HG03432 (cell line): ENCODE measurements around the gene MAP4K2.
"Not testable (repeated sequence)": the region's sequence is repeated elsewhere in the genome, so short reads cannot be mapped to it uniquely, and the experiment has no call there.

Experiments used
- ATAC-seq: cut with Tn5 transposase; IDR thresholded peaks from one replicate; pipeline ENCODE4 v1.9.1; 2021; ENCODE audit warnings: mild to moderate bottlenecking, moderate library complexity; ENCODE audit not compliant: unreplicated experiment

Gene MAP4K2

DNA sequence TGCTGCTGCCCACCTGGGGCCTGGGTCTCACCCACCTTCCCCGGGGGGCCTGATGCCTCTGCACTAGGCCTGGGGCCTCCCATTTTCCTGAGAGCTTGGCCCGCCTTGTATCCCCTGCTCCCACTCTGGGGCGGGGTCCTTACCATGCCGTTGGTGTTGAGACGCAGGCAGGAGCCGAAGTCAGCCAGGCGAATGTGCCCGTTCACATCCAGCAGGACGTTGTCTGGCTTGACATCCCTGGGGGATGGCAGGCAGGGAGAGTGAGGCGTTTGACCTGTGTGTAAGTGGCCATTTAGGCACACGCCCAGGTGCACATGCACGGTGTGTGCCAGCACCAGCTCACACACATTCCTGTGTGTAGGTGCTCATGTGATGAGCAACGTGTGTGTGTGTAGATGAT is 36.3 kb upstream of the MAP4K2 start:
- no peak for ATAC-seq

DNA sequence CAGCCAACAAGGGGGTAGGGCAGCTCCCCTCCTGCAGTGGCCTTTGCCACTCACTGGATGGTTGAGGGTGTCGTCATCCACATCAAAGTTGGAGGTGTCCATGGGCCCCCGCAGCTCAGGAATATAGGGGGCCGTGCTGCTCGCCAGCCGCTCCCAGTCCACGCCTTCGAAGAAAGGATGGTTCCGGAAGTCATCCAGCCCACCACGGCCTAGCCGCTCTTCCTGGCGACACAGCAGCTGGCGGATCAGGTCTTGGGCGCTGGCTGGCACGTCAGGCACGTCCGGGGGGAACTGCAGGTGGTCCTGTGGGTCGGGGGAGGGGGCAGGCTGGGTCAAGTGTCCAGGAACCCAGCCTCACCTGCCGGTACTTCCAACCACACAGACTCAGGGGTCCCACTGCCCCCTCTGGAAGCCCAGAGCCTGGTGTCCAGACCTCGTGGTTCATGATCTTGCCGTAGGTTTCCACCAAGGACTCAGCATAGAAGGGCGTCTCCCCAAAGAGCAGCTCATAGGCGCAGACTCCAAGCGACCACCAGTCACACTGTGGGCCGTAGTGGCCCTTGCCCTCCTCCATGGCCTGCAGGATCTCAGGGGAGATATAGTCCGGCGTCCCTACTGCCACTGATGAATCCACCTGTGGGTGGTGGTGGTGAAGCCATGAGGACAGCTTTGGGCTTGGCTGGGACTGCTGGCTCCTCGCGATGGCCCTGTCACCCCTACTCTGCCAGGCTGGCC is 35.8 kb upstream of the MAP4K2 start:
- no peak for ATAC-seq

DNA sequence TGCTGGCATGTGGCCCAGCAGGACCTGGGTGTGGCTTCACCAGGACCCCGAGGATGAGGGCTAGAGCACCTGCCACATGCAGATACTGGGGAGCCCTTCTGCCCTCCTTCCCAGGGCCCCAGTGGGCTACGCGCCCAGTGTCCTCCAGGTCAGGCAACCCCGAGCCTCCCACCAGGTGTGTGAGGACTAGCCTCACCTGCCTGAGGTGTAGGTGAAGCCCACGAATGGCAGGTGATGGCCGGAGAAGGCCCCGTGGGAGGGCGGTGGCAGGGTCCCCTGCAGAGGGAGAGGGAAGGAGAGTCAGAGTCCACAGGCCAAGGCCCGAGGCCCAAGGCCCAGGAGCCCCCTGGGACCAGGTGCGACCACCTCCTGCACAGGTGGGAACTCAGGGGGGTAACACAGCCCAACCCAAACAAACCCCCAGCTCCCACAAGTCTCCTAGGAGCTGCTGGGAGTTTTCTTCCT is 34.9 kb upstream of the MAP4K2 start:
- no peak for ATAC-seq

DNA sequence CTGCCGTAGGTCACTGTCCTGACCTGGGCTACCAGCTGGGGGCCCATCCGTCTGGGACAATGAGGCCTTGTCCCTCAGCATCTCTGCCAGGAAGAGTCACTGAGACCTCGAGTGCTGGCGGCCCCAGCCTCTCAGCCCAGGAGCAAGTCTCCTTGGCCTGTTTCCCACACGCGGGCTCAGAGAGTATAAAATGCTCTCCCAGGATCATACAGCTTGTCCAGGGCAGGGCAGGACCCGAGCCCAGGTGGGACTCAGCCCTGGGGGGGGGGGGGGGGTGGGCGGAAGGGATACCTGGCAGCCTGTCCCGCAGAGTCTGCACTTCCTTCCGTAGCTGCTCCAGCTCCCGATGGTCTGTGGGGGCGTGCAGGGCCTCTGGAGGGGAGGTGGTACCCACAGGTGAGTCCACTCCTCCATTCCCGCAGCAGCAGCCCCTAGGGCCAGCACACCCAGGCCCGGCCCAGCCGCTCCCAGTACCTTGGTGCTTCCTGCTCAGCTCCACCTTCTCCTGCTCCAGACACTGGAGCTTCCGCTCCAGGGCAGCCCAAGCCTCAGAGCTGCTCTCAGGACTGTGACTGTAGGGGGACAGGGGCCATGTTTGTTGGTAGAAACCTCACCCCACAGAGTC is 33.5 kb upstream of the MAP4K2 start:
- no peak for ATAC-seq

DNA sequence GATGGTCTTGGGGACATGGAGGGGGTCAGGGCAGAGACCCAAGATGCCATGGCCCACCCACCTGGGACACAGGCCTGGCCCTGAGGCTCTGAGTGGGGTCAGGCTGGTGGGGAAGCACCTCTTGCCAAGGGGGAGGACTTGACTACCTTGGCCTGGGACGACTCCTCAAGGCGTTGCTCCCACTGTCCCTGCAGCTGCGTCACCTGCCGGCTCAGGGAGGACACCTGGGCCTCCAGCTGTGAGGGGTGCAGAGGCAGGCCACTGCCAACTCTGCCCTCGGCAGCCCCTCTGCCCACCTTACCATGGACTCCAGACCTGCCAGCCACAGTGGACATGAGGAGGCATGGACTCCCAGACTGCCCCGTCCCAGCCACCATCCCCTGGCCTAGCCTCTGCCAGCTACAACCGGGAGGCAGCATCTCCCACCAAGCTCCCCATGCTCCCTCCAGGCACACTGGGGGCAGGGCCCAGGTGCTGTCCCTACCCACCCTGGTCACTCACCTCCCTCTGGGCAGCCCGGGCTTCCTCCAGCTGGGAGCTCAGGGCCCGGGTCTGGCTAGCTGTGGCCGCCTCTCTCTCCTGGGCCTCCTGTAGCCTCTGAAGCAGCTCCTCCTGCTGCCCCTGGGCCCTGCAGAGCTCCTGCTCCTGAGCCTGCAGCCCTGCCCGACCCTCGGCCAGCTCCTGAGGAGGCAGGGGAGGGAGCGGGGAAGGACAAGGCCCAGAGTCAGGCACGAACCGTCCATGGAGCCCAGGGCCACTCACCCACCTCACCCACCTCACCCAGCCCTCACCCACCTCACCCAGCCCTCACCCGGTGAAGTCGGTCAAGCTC is 32.8 kb upstream of the MAP4K2 start:
- ATAC-seq = no peak

DNA sequence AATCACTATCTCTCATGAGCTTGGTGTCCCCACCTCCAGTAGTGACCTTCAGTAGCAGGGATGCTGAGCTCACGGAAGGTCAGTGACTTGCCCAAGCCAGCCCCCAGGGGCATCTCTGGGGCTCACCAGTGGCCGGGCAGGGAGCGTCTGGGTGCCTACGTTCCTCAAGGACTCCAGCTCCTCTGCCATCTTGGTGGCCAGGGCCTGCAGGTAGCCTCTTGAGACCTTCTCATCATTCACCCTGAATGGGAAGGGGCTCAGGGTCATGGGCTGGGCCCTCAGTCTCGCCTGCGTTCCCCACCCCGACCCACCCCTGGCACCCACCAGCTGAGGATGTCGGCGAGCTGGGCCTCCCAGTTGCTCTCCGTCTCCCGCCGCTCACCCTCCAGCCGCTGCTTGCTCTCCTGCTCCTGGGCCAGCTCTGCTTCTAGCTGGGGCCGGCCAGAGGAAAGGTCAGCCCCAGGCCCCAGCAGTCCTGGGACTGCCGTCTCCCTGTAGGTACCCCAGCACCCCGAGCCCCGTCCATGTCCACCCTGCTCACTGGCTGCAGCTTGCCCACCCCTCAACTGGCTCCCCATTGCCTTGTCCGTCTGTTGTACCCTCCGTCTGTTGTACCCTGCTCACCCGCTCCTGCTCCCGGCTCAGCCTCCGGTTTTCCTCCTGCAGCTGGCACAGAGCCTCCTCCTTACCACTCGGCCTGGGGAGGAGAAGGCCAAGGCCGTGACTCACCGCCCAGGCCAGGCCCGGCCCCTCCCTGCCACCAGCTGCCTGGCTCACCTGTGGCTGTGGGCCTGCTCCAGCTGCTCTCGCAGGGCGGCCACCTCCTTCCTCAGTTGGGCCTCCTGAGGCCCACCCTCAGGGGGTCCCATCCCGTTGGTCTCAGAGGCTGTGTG is 32.0 kb upstream of the MAP4K2 start:
- no peak for ATAC-seq

DNA sequence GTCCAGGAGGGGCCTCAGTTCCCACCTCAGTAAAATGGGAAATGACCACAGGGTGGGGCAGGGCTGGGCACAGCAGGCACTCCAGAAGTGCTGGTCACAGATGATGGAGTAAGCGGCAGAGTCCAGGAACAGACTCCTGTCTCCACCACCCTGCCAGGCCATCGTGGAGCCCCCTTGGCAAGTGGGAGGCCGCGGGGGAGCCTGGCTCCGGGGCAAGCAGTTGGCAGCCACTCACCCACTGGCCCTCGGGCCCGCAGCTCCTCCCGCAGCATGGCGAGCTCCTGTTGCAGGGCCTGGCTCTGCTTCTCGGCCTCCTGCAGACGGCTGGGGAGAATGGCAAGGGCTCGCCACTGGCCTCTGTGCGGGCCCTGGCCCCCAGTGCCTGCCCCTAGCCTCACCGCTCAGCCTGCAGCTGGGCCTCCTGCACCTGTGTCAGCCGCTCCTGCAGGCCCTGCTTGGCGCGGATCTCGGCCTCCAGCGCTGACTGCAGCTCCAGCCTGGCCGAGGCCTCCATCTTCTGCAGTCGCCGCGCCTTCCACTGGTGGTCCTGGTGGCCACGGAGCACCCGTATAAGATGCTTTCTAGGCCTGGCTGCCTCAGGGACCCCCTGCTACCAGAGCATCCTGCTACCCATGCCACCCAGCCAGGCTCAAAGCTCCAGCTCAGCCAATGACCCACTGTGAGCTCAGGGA is 31.2 kb upstream of the MAP4K2 start:
- no peak for ATAC-seq

DNA sequence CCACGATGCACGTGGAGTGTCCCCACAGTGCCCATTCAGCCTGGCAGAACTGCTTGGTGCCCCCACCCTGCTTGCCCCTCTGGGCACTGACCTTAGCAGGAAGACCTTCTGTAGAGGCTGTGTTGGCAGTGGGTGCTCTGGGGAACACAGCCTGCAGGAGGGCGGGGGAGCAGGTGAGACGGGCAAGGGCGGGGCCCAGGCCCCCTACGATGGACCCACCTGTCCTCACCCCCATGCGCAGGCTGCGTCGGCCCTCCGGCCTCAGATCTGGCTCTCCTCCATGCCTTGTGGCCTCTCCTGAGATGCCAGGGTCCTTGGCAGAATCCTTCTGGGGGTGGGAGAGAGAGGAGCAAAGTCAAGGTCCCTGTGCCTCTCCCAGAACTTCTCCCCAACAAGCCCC is 30.5 kb upstream of the MAP4K2 start:
- no peak for ATAC-seq

DNA sequence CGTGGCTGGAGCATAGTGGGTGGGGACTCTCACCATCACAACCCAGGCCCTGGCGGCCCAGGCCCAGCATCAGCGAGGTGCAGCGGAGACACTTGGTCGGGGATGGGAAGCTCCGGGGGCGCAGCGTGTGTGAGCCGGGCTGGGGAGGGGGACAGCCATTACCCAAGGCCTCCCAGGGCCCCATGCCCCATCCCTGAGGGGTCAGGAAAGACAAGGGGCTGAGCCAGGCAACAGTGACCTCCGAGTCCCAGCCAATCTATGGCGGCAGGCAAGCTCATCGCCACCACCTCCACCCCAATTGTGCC is 30.1 kb upstream of the MAP4K2 start:
- no peak for ATAC-seq

DNA sequence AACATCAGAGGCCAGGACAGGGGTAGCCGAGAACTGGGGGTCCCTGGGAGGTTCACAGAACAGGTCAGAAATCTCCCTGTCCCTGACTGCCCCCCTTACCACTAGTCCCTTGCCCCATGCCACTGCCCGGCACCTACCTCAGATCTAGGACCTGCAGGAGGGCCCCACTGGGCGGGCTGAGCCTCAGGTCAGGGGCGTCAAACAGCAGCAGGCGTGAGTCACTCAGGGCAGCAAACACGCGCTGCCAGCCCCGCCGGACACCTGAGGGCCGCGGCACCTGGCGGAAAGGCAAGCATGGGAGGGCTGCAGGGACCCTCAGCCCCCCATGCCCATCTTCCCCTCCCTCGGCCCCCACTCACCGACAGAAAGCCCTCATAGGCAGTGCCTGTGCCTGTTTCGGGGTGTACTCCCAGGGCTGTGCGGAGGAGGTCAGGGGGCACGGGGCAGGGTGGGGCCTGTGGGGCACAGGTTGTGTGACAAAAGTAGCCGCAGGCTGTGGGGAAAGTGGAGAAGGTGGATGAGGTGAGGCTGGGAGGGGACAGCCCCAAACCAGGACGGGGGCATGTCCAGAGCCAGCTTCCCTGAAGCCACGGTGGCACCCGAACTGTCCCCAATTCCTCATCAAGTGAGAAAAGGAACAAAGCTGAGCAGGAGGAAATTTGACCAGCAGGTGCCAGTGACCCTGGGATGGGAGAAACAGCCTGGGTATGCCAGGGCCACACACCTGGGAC is 29.6 kb upstream of the MAP4K2 start:
- no peak for ATAC-seq

DNA sequence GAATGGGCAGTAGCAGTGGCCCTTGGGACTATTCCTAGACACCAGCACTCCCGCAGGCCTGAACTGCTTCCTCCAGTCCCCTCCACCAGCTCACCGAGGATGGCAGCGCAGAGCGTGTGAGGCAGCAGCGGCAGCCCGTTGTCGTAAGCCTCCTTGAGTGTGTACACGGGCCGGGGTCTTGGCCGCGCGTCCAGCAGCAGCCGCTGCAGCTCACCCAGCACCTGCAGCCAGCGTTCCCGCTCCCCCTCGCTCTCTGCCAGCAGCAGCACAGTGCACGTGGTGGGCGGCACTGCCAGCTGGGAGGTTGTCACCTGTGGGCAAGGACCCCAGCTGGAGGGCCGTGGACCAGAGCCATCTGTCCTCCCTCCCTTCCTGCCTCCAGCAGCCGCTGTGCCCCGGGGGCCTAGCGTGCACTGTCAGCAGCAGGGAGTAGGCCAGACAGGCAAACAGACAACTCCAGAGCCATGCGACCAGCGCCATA is 28.4 kb upstream of the MAP4K2 start:
- ATAC-seq = no peak

DNA sequence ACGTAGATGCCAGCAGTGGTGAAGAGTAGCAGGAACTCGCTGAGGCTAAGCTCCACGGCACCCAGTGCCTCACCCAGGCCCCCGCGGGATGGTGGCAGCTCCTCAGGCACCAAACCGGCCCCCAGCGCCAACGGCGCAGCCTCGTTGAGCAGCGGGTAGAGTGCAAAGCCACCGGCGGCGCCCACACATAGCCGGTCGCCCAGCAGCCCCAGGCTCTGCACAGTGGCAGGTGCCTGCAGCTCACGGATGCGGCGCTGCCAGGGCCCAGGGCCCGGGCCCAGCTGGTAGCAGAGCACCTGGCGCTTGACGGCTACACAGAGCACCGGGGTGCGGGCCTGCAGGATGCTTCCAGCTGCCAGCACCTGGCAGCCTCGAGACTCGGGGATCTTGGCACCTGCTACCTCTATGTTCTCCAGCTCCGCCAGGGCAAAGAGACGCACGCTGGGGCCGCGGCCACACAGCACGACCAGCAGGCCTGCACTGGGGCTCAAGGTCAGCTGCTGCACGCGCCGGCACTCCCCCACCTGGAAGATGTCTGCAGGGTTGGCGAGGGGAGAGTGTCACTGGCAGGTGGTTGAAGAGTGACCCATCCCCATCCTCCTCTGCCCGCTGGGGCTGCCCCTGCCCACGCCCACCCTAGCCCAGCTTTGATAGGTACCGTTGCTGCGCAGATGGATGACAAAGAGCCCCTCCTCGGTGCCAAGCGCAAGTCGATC is 26.7 kb upstream of the MAP4K2 start:
- no peak for ATAC-seq

DNA sequence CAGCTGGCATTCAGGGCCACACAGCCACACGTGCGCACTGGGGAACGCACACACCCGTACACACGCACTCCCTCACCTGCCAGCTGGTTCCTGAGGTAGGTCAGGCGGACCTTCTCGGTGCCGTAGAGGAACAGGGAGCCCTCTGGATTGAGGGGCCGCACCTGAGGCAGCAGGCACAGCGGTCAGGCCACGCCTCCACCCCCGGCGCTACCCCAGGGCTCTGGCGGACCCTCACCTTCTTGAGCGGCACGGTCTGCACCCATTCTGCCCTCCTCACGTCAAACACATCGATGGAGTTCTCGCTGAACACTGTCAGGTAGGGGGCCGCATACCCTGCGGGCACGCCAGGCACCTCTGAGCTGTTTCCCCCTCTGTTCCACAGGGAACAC is 24.4 kb upstream of the MAP4K2 start:
- no peak for ATAC-seq

DNA sequence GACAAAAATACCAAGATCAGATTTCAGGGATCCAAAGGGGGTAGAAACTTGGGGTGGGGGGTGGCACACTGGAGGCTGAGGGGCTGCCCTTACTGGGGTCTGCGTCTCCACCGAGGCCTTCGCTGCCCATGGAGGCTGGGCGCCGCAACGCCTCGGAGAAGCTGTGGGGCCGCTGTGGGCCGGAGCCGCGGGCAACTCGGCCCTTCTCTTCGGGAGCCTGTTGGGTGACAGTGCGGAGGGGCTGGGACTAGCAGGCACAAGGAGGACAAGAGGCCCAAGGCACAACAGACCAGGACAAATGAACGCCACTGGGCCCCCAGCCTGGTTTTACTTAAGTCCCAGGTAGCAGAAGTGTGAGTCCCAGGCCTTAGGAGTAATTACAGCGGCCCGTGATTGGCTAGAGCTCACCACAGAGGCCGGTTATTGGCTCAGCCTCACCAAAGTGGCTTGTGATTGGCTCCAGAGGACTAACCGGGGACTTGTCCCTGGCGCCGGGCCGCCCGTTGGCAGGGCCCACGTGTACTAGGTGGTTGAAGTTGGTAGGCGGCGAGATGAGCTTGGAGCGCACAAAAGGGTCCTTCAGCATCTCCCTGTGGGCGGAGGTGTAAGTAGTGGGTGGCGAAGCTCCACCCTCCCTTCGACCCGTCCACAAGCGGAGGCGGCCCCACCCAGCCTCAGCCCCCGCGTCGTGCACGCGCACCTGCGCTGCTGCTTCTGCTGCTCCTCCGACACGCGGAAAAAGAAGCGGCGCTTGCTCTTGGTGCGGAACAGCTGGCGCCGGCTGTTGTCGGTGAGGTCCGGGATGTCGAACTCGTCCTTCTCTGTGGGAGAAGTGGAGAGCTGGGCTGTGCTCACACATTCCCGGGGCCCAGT is 23.8 kb upstream of the MAP4K2 start:
- no peak for ATAC-seq

DNA sequence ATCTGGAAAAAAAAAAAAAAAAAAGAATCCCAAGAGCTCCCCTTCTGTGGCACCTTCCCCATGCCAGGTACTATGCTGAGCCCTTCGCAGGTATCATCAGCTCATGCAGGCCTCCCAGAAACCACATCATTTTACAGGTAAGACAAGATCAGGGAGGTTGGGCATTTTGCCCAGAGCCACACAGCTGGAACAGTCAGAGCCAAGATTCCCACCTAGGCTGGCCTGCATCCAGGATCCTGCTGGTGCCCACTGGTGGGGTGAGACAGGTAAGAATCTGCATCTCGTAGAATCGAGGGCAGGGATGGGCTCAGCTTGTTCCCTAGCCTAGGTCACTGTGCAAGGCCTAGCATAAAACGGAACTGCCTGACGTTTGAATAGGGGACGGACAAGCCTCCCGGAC is 23.0 kb upstream of the MAP4K2 start:
- ATAC-seq = no peak

DNA sequence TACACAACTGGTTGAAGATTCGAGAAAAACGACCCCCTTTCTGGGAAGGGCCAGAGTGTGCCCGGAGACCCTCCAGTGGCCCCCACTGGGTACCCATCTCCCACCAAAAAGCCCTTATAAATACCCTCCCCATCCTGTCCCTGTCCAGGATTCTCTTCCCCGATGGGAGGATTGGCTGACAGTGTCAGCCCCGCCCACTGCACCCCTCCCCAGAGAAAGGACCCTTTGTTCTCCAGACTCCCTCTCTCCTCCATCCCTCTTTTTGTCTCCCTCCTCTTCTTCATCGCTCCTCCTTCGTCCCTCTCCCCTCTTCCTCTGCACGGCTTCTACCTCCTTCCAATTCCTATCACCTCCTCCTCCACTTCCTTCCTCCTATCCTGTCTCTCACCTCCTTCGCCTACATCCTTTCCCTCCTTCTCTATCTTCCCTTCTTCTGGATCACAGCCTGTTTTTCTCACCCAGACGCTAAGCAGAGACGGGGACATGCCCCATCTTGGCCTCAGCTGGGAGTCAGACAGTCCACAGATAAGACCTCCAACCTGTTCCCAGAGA is 20.6 kb upstream of the MAP4K2 start:
- ATAC-seq = no peak

DNA sequence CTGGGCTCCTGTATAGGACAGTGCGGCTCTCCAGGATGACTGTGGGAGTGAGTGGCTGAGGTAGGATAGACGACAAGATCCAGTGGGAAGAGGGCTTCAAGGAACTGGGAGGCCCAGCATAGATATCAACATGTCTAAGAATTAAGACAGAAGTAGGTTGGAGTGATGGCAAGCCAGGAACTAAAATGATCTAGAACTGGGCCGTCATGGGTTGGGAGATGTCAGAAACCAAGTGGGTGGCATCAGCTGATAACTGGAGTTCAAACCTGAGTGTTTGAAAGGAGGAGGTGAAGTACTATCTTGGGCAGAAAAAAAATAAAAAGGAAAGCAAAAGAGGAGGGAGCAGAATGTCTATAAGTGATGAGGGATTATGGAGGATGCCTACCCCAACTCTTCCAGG is 14.5 kb upstream of the MAP4K2 start:
- ATAC-seq = no peak

DNA sequence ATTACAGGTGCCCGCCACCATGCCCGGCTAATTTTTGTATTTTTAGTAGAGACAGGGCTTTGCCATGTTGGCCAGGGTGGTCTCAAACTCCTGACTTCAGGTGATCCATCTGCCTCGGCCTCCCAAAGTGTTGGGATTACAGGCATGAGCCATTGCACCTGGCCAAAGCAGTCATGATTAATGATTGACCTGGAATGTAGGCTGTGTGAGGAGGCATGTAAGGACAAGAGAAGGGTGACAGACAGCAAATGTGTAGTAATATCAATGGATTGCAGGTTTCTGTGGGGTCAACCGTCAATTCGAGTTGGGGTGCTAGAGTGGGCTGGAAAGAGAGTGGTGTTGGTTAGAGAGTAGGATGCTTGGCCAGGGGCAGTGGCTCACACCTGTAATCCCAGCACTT is 12.4 kb upstream of the MAP4K2 start:
- not testable (repeated sequence) for ATAC-seq
